H9 (cell line): ENCODE data around the gene PCDH9. TPM values are rescaled to one million over a fixed set of nuclear protein-coding genes. Genes with fewer than 3 reads are reported as not detected.

Experiments
- DNase-seq: peaks from one replicate; pipeline ENCODE4 v3.0.0-alpha.2; 2017
- H2AFZ ChIP-seq: one replicate; pipeline ENCODE4 v1.6.1; 2013; ENCODE audit warnings: mild to moderate bottlenecking, low read length, control low read depth, moderate library complexity
- H2AK5ac ChIP-seq: 2 replicates; pipeline ENCODE4 v1.6.1; 2013; ENCODE audit warnings: low read length, control low read depth, mixed read lengths; ENCODE audit not compliant: insufficient read length
- H2BK120ac ChIP-seq: one replicate; pipeline ENCODE4 v1.6.1; 2013; ENCODE audit warnings: low read depth, mild to moderate bottlenecking, low read length, control low read depth, inconsistent platforms; ENCODE audit not compliant: poor library complexity, severe bottlenecking
- H2BK12ac ChIP-seq: 2 replicates; pipeline ENCODE4 v1.6.1; 2013; ENCODE audit warnings: low read length, control low read depth, mixed read lengths, low read depth; ENCODE audit not compliant: insufficient read length
- H2BK15ac ChIP-seq: 2 replicates; pipeline ENCODE4 v1.6.1; 2013; ENCODE audit warnings: low read depth, low read length, control low read depth
- H2BK20ac ChIP-seq: one replicate; pipeline ENCODE4 v1.6.1; 2013; ENCODE audit warnings: low read depth, mild to moderate bottlenecking, low read length, control low read depth, inconsistent platforms; ENCODE audit not compliant: poor library complexity, severe bottlenecking
- H2BK5ac ChIP-seq: 2 replicates; pipeline ENCODE4 v1.6.1; 2013; ENCODE audit warnings: low read length, control low read depth, mixed read lengths; ENCODE audit not compliant: insufficient read length
- H3K14ac ChIP-seq: 2 replicates; pipeline ENCODE4 v1.6.1; 2013; ENCODE audit warnings: low read length, control low read depth; ENCODE audit not compliant: insufficient read depth
- H3K18ac ChIP-seq: 2 replicates; pipeline ENCODE4 v1.6.1; 2013; ENCODE audit warnings: low read depth, mild to moderate bottlenecking, mixed read lengths, low read length, control low read depth; ENCODE audit not compliant: insufficient read length
- H3K23ac ChIP-seq: 2 replicates; pipeline ENCODE4 v1.6.1; 2013; ENCODE audit warnings: low read length, control low read depth, mixed read lengths, low read depth; ENCODE audit not compliant: insufficient read length
- H3K23me2 ChIP-seq: 2 replicates; pipeline ENCODE4 v1.6.1; 2013; ENCODE audit warnings: low read depth, mild to moderate bottlenecking, mixed read lengths, low read length, control low read depth; ENCODE audit not compliant: insufficient read length, poor library complexity, severe bottlenecking
- H3K27ac ChIP-seq: 2 replicates; pipeline ENCODE4 v1.5.1; 2013; ENCODE audit warnings: low read length, control low read depth, mixed read lengths, low read depth; ENCODE audit not compliant: insufficient read length
- H3K27me3 ChIP-seq: 2 replicates; pipeline ENCODE4 v1.6.1; 2013; ENCODE audit warnings: low read length, control low read depth, inconsistent platforms; ENCODE audit not compliant: insufficient read depth
- H3K4ac ChIP-seq: 2 replicates; pipeline ENCODE4 v1.6.1; 2013; ENCODE audit warnings: low read depth, mild to moderate bottlenecking, control low read depth, inconsistent platforms, low read length, moderate library complexity
- H3K4me1 ChIP-seq: 2 replicates; pipeline ENCODE4 v1.6.1; 2013; ENCODE audit warnings: low read length, control low read depth, inconsistent platforms; ENCODE audit not compliant: insufficient read depth
- H3K4me2 ChIP-seq: 2 replicates; pipeline ENCODE4 v1.6.1; 2013; ENCODE audit warnings: low read length, control low read depth, mixed read lengths; ENCODE audit not compliant: insufficient read length, insufficient read depth
- H3K56ac ChIP-seq: 2 replicates; pipeline ENCODE4 v1.6.1; 2013; ENCODE audit warnings: low read depth, mild to moderate bottlenecking, mixed read lengths, low read length, control low read depth; ENCODE audit not compliant: insufficient read length
- H3K79me1 ChIP-seq: 2 replicates; pipeline ENCODE4 v1.6.1; 2013; ENCODE audit warnings: low read depth, mild to moderate bottlenecking, moderate library complexity, low read length, control low read depth, inconsistent platforms; ENCODE audit not compliant: insufficient read depth, poor library complexity, severe bottlenecking
- H3K79me2 ChIP-seq: 2 replicates; pipeline ENCODE4 v1.6.1; 2013; ENCODE audit warnings: low read length, control low read depth, inconsistent platforms; ENCODE audit not compliant: insufficient read depth
- H3K9ac ChIP-seq: 2 replicates; pipeline ENCODE4 v1.6.1; 2013; ENCODE audit warnings: low read length, control low read depth, mixed read lengths; ENCODE audit not compliant: insufficient read length; ENCODE audit errors: extremely low read depth
- H3K9me3 ChIP-seq: one replicate; pipeline ENCODE4 v1.6.1; 2013; ENCODE audit warnings: low read depth, low read length, inconsistent platforms; ENCODE audit not compliant: control insufficient read depth
- H3T11ph ChIP-seq: one replicate; pipeline ENCODE4 v1.6.1; 2013; ENCODE audit warnings: mild to moderate bottlenecking, low read length, control low read depth, inconsistent platforms
- H4K20me1 ChIP-seq: one replicate; pipeline ENCODE4 v1.6.1; 2013; ENCODE audit not compliant: control insufficient read depth, insufficient read length, insufficient read depth
- H4K5ac ChIP-seq: 2 replicates; pipeline ENCODE4 v1.6.1; 2013; ENCODE audit warnings: low read depth, mild to moderate bottlenecking, mixed read lengths, low read length, control low read depth; ENCODE audit not compliant: insufficient read length
- H4K8ac ChIP-seq: replicated peaks from 2 replicates; pipeline ENCODE4 v1.6.1; 2013; ENCODE audit warnings: low read length, control low read depth, mixed read lengths, low read depth; ENCODE audit not compliant: insufficient read length
- H4K91ac ChIP-seq: 2 replicates; pipeline ENCODE4 v1.6.1; 2013; ENCODE audit warnings: low read depth, mild to moderate bottlenecking, moderate library complexity, mixed read lengths, low read length, control low read depth; ENCODE audit not compliant: insufficient read length
- H3K27ac Mint-ChIP-seq, 3 experiments: 2 replicates in 2 of 3; 3 replicates in 1 of 3; pipeline ENCODE4 v1.8.0; 2020 to 2021; ENCODE audit warnings: mixed read lengths in 3 of 3, mild to moderate bottlenecking in 1 of 3, moderate library complexity in 1 of 3
- H3K27me3 Mint-ChIP-seq: 2 replicates; pipeline ENCODE4 v1.8.0; 2021; ENCODE audit warnings: low read depth, mild to moderate bottlenecking, moderate library complexity, mixed read lengths
- H3K36me3 Mint-ChIP-seq, 3 experiments: 2 replicates in 2 of 3; 3 replicates in 1 of 3; pipeline ENCODE4 v1.8.0; 2020 to 2021; ENCODE audit warnings: low read depth in 3 of 3, mixed read lengths in 3 of 3; ENCODE audit not compliant: insufficient read depth in 1 of 3
- H3K4me1 Mint-ChIP-seq, 2 experiments: 2 replicates each; pipeline ENCODE4 v1.8.0; 2020; ENCODE audit warnings: mixed read lengths in 2 of 2
- H3K4me3 Mint-ChIP-seq, 2 experiments: 2 replicates in 1 of 2; 3 replicates in 1 of 2; pipeline ENCODE4 v1.8.0; 2020 to 2021; ENCODE audit warnings: mild to moderate bottlenecking in 2 of 2, mixed read lengths in 2 of 2, moderate library complexity in 1 of 2
- H3K9me3 Mint-ChIP-seq, 2 experiments: 2 replicates in 1 of 2; 3 replicates in 1 of 2; pipeline ENCODE4 v1.8.0; 2020; ENCODE audit warnings: mild to moderate bottlenecking in 2 of 2, mixed read lengths in 2 of 2, moderate library complexity in 1 of 2
- WGBS: extraction: QIAGEN DNeasy Blood & Tissue Kit; methylation state at CpG from one replicate; pipeline ENCODE4 v1.1.7; 2013; ENCODE audit warnings: missing lambda C conversion rate, low lambda C conversion rate, mixed read lengths; ENCODE audit not compliant: insufficient read length; ENCODE audit errors: extremely low coverage; 5-methylcytosine and 5-hydroxymethylcytosine counted together
- total RNA-seq: library from RNA; stranded (reverse); gene quantifications from 2 replicates; pipeline ENCODE4 v1.2.1, GENCODE V29; 2021
- TF ChIP-seq, protein P1 (sequence below): fragments of 200-600 bp; sonication (generic); conservative IDR thresholded peaks from 3 replicates; pipeline ENCODE4 v1.8.0; 2021; ENCODE audit warnings: antibody characterized with exemption, mild to moderate bottlenecking

PCDH9 gene
- total RNA-seq, 1 experiment from 2014 or later, result 0.11 TPM

DNA sequence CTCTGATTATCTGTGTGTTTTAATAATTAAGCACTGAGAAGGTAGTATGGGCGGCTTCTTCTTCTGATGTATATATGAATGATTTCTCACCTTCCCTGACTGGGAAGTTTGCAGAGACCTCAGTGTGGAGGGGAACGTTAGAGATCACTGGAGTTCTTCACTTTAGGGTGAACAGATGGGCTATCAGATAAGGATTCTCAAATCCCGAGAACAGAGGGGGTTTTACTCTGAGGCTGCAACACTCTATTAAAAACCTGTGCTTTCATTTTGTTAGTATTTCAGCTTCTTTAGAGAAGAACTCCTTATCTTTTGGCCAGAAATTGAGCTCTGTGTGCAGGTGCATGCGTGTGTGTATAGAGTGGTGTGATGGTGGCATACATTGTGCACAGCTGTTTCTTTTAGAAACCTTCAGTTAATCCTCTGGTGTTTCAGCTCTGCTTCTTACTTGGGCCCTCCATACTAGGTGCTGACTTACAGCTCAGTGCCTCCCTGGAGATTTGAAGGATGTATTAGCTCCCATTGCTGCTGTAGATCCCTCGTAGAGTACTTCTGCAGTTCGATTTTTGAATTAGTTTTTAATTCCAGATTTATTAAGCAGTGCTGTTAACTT is 45.3 kb upstream of the PCDH9 start:
- Histone ChIP-seq H3K56ac (no peak overlapping the region), H4K91ac (no peak overlapping the region), H2AK5ac (no peak overlapping the region), H2BK20ac (no peak overlapping the region), H3K23ac (no peak overlapping the region), H3K14ac (no peak overlapping the region), H2BK120ac (no peak overlapping the region), H3K23me2 (no peaks in the 10 kb centered on the region), H2BK5ac (no peak overlapping the region), H3K27me3 (no peaks in the 10 kb centered on the region), H3K9ac (no peak overlapping the region), H3K4me1 (peaks cover 6% of the 10 kb centered on the region; the same call in 1 of the 2 replicates), H2AFZ (no peak overlapping the region), H3K27ac (no peak overlapping the region), H2BK15ac (no peak overlapping the region), H4K20me1 (no peaks in the 10 kb centered on the region), H3K18ac (no peak overlapping the region), H4K8ac (no peak overlapping the region), H3K4me2 (no peak overlapping the region), H3T11ph (no peak overlapping the region), H3K79me1 (no peaks in the 10 kb centered on the region), H3K9me3 (no peaks in the 10 kb centered on the region), H4K5ac (no peak overlapping the region), H3K79me2 (no peaks in the 10 kb centered on the region), H3K4ac (no peak overlapping the region), H2BK12ac (no peak overlapping the region)
- WGBS, result no CpG with 5 or more reads among the region's 6 CpGs
- Mint-ChIP-seq H3K9me3 (no peaks in the 10 kb centered on the region), H3K4me3 (no peak overlapping the region), H3K36me3 (no peaks in the 10 kb centered on the region; a peak in 1 of 7 replicates), H3K4me1 (peaks cover 8 to 10% of the 10 kb centered on the region in 2 experiments), H3K27me3 (peaks cover 2% of the 10 kb centered on the region), H3K27ac (no peak overlapping the region)
- TF ChIP-seq, protein P1, sequence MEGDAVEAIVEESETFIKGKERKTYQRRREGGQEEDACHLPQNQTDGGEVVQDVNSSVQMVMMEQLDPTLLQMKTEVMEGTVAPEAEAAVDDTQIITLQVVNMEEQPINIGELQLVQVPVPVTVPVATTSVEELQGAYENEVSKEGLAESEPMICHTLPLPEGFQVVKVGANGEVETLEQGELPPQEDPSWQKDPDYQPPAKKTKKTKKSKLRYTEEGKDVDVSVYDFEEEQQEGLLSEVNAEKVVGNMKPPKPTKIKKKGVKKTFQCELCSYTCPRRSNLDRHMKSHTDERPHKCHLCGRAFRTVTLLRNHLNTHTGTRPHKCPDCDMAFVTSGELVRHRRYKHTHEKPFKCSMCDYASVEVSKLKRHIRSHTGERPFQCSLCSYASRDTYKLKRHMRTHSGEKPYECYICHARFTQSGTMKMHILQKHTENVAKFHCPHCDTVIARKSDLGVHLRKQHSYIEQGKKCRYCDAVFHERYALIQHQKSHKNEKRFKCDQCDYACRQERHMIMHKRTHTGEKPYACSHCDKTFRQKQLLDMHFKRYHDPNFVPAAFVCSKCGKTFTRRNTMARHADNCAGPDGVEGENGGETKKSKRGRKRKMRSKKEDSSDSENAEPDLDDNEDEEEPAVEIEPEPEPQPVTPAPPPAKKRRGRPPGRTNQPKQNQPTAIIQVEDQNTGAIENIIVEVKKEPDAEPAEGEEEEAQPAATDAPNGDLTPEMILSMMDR, result no peak
- DNase-seq, result no peak
